ENCODE measurements around the gene GTF2IRD2.
"Not testable (repeated sequence)": the region's sequence is repeated elsewhere in the genome, so short reads cannot be mapped to it uniquely, and the experiment has no call there.

GRCh38 chr7:74766509-74766908, 84.9 kb downstream of the GTF2IRD2 start:
- TF ChIP-seq CTCF (IDR thresholded peaks at IDR 0.05 in 4 of 5, conservative IDR thresholded peaks at IDR 0.05 in 1 of 5); POLR2A (IDR thresholded peaks at IDR 0.05): not testable (repeated sequence)

Measured in gastrocnemius medialis (tissue), 4 donors.